RWPE1 (cell line): ENCODE measurements around the gene STK24.
A peak's percentile ranks its signal among the peaks of the same experiment; 100 is the strongest.

Experiments
- CTCF ChIA-PET: fragments of 350-600 bp; sonication (Branson Sonifier 250); formaldehyde crosslinking; extraction: SDS; loops from one replicate; lab custom pipeline; 2021; lab: Yijun Ruan, JAX
- POLR2A ChIA-PET: fragments of 400-600 bp; formaldehyde crosslinking; extraction: SDS; loops from one replicate; lab custom pipeline; 2020; ENCODE audit warnings: antibody characterized with exemption; ENCODE audit not compliant: low non-redundant PET; lab: Yijun Ruan, JAX
- DNase-seq: peaks from one replicate; pipeline ENCODE4 v3.0.0; 2012; ENCODE audit warnings: low spot score
- H3K27ac ChIP-seq: fragments of 450-650 bp; 2 replicates; pipeline ENCODE4 v1.5.1; 2017
- TF ChIP-seq, protein P1 (sequence below): fragments of 450-650 bp; conservative IDR thresholded peaks from 2 replicates; pipeline ENCODE4 v1.5.1; 2017; ENCODE audit warnings: low read depth, mild to moderate bottlenecking

Gene STK24

DNA sequence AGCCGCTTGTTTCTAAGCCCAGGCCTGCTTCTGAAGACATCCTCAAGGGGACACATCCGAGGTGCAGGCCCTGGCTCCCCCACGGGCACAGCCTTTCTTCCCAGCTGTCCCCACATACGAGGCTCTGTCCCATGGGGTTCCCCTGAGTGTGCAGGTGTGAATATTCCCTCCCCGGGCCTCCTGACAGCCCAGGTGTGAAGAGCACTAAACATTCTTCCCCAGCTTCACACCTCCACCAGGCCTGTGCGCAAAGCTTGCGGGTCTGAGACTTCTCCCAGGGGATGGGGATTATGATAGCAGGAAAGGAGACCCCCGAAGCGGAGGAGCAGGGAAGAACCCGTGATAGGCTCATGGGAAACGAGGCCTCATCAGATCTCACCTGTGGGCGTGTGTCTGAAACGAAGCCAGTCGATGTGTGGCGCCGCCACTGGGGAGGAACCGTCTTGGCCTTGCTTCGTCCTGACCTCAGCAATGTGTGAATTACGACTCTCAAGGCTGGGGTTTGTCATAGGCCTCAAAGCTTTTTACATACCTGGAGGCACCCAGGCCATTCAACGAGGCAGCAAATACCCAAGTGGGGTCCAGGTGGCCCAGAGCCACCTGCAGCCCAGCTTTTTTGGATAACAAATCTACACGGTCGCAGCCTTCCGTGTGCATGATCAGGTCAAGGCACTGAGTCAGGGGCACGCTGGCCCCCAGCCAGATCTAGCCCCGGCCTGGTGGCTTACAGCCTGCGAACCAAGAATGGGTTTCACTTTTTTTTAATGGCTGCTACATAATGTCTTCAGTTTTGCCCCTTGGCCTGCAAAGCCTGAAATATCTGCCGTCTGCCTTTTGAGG, 134.3 kb downstream of the STK24 start:
- no peak for DNase-seq
- ChIA-PET POLR2A (no interaction called here), CTCF (interaction anchor here (0.6 kb wide), 1 partner anchor 231 kb away, joined by 4 read pairs; no protein-coding TSS in a partner anchor)
- TF ChIP-seq, protein P1, sequence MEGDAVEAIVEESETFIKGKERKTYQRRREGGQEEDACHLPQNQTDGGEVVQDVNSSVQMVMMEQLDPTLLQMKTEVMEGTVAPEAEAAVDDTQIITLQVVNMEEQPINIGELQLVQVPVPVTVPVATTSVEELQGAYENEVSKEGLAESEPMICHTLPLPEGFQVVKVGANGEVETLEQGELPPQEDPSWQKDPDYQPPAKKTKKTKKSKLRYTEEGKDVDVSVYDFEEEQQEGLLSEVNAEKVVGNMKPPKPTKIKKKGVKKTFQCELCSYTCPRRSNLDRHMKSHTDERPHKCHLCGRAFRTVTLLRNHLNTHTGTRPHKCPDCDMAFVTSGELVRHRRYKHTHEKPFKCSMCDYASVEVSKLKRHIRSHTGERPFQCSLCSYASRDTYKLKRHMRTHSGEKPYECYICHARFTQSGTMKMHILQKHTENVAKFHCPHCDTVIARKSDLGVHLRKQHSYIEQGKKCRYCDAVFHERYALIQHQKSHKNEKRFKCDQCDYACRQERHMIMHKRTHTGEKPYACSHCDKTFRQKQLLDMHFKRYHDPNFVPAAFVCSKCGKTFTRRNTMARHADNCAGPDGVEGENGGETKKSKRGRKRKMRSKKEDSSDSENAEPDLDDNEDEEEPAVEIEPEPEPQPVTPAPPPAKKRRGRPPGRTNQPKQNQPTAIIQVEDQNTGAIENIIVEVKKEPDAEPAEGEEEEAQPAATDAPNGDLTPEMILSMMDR, result no peak
- peak overlapping the region; percentile 63 for H3K27ac ChIP-seq

DNA sequence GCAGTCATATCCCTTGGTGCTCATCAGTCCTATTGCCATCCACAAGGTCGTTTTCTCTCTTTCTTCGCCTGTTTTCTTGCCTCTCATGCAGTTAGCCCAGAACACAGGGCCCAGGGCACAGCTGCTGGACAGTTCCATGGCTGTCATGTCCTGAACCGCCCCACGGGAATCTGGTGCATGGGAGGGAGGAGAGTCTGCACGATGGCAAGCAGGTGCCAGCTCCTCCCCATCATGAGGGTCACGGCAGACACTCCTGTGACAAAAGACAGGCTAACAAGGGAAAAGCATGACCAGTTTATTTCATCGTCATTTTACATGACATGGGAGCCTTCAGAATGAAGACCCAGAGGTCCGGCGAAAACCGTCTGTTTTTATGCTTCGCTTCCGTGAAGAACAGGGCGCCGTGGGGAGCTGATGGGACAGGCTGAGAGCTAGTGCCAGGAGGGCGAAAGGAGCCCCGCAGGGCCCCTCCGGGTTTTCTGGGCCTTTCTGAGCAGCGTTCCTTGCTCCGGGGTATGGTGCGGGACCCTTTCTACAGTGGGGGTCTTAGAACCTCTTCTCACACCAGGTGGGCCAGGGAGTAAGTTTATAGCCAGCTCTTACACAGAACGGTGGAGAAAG, 135.7 kb downstream of the STK24 start:
- TF ChIP-seq, protein P1, result no peak
- H3K27ac ChIP-seq, result no peak overlapping the region
- POLR2A ChIA-PET, result no interaction called here
- DNase-seq, result no peak
- CTCF ChIA-PET, result interaction anchor here (0.7 to 0.9 kb wide), 5 partner anchors 10 to 232 kb away, joined by 3 to 4 read pairs (median 3); no protein-coding TSS in a partner anchor

DNA sequence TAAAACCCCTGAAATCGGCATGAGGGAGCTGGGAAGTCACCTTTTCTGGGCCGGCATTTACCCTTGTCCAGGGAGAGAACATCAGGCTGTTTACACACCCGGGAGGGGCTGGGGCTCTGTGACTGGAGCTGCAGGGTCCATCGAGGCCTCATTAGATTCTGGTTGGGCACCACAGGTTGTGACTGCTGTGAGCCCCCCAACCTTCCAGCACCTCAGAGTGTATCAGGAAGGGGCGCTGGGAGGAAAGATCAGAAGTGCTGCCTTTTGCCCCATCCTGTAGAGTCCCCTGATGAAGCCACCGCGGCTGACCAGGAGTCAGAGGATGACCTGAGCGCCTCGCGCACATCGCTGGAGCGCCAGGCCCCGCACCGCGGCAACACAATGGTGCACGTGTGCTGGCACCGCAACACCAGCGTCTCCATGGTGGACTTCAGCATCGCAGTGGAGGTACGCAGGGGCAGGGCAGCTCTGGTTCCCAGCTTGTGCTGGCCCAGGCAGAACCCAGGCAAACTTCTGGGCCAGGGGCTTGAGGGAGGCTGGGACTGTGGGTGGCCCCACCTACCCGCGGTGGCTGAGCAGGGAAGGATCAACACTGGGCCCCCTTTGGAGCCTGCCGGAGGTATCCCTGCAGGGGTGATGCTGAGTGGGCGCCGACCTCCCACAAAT, 136.4 kb downstream of the STK24 start:
- H3K27ac ChIP-seq, result no peak overlapping the region
- POLR2A ChIA-PET, result no interaction called here
- no peak for DNase-seq
- TF ChIP-seq, protein P1, result no peak
- CTCF ChIA-PET, result interaction anchor here (0.6 to 0.9 kb wide), 4 partner anchors 9 to 342 kb away, joined by 3 to 5 read pairs (median 3); no protein-coding TSS in a partner anchor

DNA sequence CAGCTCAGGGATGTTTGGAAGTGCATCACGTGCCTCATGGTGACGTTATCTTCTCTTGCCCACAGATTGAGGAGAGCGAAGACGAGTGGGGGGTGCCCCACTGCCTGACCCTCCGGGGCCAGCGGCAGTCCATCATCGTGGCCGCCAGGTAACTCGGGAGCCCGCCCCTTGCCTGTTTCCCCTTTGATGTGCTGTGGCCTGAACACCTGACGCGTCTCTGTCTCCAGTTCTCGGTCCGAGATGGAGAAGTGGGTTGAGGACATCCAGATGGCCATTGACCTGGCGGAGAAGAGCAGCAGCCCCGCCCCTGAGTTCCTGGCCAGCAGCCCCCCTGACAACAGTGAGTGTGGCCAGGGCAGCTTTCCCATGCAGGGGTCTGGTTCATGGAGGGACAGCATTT, 137.0 kb downstream of the STK24 start:
- ChIA-PET CTCF (no interaction called here), POLR2A (no interaction called here)
- TF ChIP-seq, protein P1, result no peak
- no peak for DNase-seq
- H3K27ac ChIP-seq, result no peak overlapping the region

DNA sequence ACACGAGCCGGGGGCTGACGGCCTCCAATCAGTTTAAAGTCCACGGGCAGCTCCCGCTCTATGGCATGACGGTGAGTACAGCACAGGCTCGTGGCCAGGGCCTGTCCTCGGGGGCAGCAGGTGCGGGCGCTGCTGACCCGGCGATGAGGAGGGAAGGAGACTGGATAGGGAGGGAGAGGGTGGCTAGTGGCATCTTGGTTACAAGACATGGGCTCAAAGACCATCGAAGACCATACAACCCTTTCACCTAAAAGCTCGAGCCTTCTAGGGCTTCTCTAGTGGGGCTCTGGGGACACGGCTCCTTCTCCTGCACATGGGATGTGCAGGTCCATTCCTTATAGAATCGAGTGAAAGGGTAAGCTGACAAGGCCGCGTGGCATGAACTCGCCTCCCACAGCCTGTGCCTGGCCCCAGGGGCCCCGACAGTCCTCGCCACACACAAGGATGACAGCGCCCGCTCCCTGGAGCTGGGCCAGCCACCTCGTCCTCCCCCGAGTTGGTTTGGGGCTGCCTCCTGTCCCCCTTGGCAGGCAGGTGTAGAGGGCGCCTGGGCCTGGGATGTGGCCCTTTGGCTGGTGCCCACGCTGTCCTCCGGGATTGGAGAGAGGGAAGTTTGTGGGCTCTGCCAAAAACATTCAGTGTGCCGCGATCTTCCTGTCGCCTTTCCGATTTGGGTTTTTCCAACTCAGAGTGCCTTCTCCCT, 137.6 kb downstream of the STK24 start:
- no peak for DNase-seq
- ChIA-PET POLR2A (no interaction called here), CTCF (no interaction called here)
- H3K27ac ChIP-seq, result no peak overlapping the region
- TF ChIP-seq, protein P1, result no peak
